Natural killer cell (primary cell): Measurements from ENCODE around the gene CALU. TPM values are rescaled to one million over a fixed set of nuclear protein-coding genes. Genes with fewer than 3 reads are reported as not detected.

Experiments used
- ATAC-seq, 3 donors: fragments of 150-1000 bp in 2 of 3; fragments of 200-7000 bp in 1 of 3; cut with Tn5 transposase; 1 replicate in 1 of 3; 2 replicates in 2 of 3; pipeline ENCODE4 v1.10.0; 2021; ENCODE audit warnings: mild to moderate bottlenecking in 2 of 3, moderate library complexity in 2 of 3
- DNase-seq, 2 donors: peaks; one replicate each; pipeline versions ENCODE4 v3.0.0 to v3.0.0-alpha.2; 2013 to 2021; ENCODE audit warnings: mixed read lengths in 1 of 2
- H3K27ac ChIP-seq: one replicate; pipeline ENCODE4 v1.5.1; 2013; ENCODE audit warnings: mild to moderate bottlenecking, low read length
- H3K27me3 ChIP-seq: one replicate; pipeline ENCODE4 v1.6.1; 2013; ENCODE audit warnings: low read length; ENCODE audit not compliant: control insufficient read depth, insufficient read depth
- H3K36me3 ChIP-seq: one replicate; pipeline ENCODE4 v1.6.1; 2013; ENCODE audit warnings: low read length; ENCODE audit not compliant: control insufficient read depth, insufficient read depth
- H3K4me1 ChIP-seq: one replicate; pipeline ENCODE4 v1.6.1; 2013; ENCODE audit warnings: low read length; ENCODE audit not compliant: control insufficient read depth, insufficient read depth
- H3K4me3 ChIP-seq: one replicate; pipeline ENCODE4 v1.5.1; 2013; ENCODE audit warnings: low read length
- H3K9me3 ChIP-seq: one replicate; pipeline ENCODE4 v1.6.1; 2013; ENCODE audit warnings: low read length; ENCODE audit not compliant: control insufficient read depth, insufficient read depth
- H3K27ac Mint-ChIP-seq, 2 donors: one replicate each; pipeline ENCODE4 v1.8.0; 2022; ENCODE audit warnings: mild to moderate bottlenecking in 2 of 2, mixed read lengths in 2 of 2, moderate library complexity in 1 of 2
- H3K27me3 Mint-ChIP-seq, 2 donors: one replicate each; pipeline ENCODE4 v1.8.0; 2022; ENCODE audit warnings: low read depth in 2 of 2, mixed read lengths in 2 of 2
- H3K36me3 Mint-ChIP-seq: one replicate; pipeline ENCODE4 v1.8.0; 2022; ENCODE audit warnings: mixed read lengths
- H3K4me1 Mint-ChIP-seq, 2 donors: one replicate each; pipeline ENCODE4 v1.8.0; 2022; ENCODE audit warnings: mixed read lengths in 2 of 2
- H3K4me3 Mint-ChIP-seq: one replicate; pipeline ENCODE4 v1.8.0; 2022; ENCODE audit warnings: mild to moderate bottlenecking, moderate library complexity, mixed read lengths
- H3K9me3 Mint-ChIP-seq, 2 donors: one replicate each; pipeline ENCODE4 v1.8.0; 2022; ENCODE audit warnings: mixed read lengths in 2 of 2
- WGBS: methylation state at CpG from one replicate; pipeline ENCODE4 v1.1.7; 2013; ENCODE audit warnings: missing lambda C conversion rate; ENCODE audit not compliant: insufficient coverage; 5-methylcytosine and 5-hydroxymethylcytosine counted together
- intact Hi-C: fragments of 100-400 bp; cut with micrococcal nuclease; formaldehyde crosslinking; loops from one replicate; pipeline ENCODE4 v1.14.2; 2022
- total RNA-seq, 4 donors: library from RNA; stranded (reverse); fragments of 120-200 nt in 1 of 4; gene quantifications; one replicate each; pipeline versions ENCODE4 v1.2.3 to v1.2.4, GENCODE V29; 2013 to 2022
- TF ChIP-seq, protein P1 (sequence below): fragments of 200-600 bp; IDR thresholded peaks from one replicate; pipeline ENCODE4 v1.8.0; 2022; ENCODE audit warnings: antibody characterized with exemption

Gene CALU
- total RNA-seq, 3 donors from 2014 or later (not counting 1 experiment from before 2014, with no cell fraction given): 25.9 to 31.7 (median 27.6) TPM

- Mint-ChIP-seq H3K9me3 (no peaks in the 10 kb centered on the region), H3K27me3 (peaks cover 0 to 3% of the 10 kb centered on the region in 2 donors), H3K4me1 (no peaks in the 10 kb centered on the region), H3K36me3 (no peaks in the 10 kb centered on the region), H3K27ac (no peak overlapping the region), H3K4me3 (no peak overlapping the region)
- 92% methylated on average over 6 of the region's 6 CpGs for WGBS
- Histone ChIP-seq H3K9me3 (no peaks in the 10 kb centered on the region), H3K36me3 (no peaks in the 10 kb centered on the region), H3K27me3 (no peaks in the 10 kb centered on the region), H3K4me1 (no peaks in the 10 kb centered on the region), H3K4me3 (no peak overlapping the region), H3K27ac (no peak overlapping the region)
- TF ChIP-seq, protein P1, sequence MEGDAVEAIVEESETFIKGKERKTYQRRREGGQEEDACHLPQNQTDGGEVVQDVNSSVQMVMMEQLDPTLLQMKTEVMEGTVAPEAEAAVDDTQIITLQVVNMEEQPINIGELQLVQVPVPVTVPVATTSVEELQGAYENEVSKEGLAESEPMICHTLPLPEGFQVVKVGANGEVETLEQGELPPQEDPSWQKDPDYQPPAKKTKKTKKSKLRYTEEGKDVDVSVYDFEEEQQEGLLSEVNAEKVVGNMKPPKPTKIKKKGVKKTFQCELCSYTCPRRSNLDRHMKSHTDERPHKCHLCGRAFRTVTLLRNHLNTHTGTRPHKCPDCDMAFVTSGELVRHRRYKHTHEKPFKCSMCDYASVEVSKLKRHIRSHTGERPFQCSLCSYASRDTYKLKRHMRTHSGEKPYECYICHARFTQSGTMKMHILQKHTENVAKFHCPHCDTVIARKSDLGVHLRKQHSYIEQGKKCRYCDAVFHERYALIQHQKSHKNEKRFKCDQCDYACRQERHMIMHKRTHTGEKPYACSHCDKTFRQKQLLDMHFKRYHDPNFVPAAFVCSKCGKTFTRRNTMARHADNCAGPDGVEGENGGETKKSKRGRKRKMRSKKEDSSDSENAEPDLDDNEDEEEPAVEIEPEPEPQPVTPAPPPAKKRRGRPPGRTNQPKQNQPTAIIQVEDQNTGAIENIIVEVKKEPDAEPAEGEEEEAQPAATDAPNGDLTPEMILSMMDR: no peak
- intact Hi-C loops: no loop called here
- DNase-seq: no peak
- ATAC-seq: no peak
Measured at GRCh38 chr7:128814499-128814898, 75.3 kb downstream of the CALU start.

GRCh38 chr7:128815289-128815942, 76.3 kb downstream of the CALU start:
- ATAC-seq (no peak), DNase-seq (no peak)
- Histone ChIP-seq H3K27ac (no peak overlapping the region), H3K36me3 (no peaks in the 10 kb centered on the region), H3K4me3 (no peak overlapping the region), H3K9me3 (no peaks in the 10 kb centered on the region), H3K4me1 (no peaks in the 10 kb centered on the region), H3K27me3 (no peaks in the 10 kb centered on the region)
- peaks cover 0 to 3% of the 10 kb centered on the region in 2 donors for H3K27me3 Mint-ChIP-seq
- intact Hi-C loops: no loop called here
- 93% methylated on average over 5 of the region's 7 CpGs for WGBS
- H3K9me3 Mint-ChIP-seq: no peaks in the 10 kb centered on the region
- H3K36me3 Mint-ChIP-seq: no peaks in the 10 kb centered on the region
- no peaks in the 10 kb centered on the region for H3K4me1 Mint-ChIP-seq
- H3K27ac Mint-ChIP-seq: no peak overlapping the region
- H3K4me3 Mint-ChIP-seq: no peak overlapping the region
- TF ChIP-seq, protein P1: no peak

DNA sequence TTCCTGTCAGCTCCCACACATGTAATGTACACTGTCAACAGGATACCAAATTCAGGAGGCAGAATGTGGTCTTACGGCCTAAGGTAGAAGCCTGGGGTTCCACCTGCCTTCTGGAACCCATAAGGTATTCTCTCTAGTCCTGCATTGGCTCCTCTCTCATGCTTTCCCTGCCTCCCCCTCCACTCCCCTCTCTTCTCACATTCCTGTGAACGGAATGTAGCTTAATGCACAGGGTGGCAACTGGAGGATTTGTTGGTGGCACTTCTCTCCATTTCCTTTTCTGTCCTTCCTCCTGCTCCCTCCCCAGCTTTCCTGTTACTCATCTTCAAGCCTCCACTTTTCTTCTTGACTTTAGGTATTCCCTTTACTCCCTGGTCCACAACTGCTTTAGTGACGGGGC, 79.5 kb downstream of the CALU start:
- Histone ChIP-seq H3K36me3 (no peaks in the 10 kb centered on the region), H3K9me3 (no peaks in the 10 kb centered on the region), H3K4me1 (no peaks in the 10 kb centered on the region), H3K4me3 (no peak overlapping the region), H3K27me3 (no peaks in the 10 kb centered on the region), H3K27ac (no peak overlapping the region)
- ATAC-seq (no peak), DNase-seq (no peak)
- Mint-ChIP-seq H3K36me3 (no peaks in the 10 kb centered on the region), H3K27me3 (peaks cover 0 to 3% of the 10 kb centered on the region in 2 donors), H3K9me3 (no peaks in the 10 kb centered on the region), H3K27ac (no peak overlapping the region), H3K4me3 (no peak overlapping the region), H3K4me1 (no peaks in the 10 kb centered on the region)
- 95% methylated on average over 3 of the region's 3 CpGs for WGBS
- intact Hi-C loops: no loop called here
- TF ChIP-seq, protein P1: no peak

Other genes with a start within 250 kb of the CALU start
- gene GARIN1A, start 67.1 kb upstream of the CALU start, total RNA-seq: 1 to 10 TPM; 1.1 to 2.5 (median 1.1) TPM
- not detected for gene OPN1SW, start 36.4 kb downstream of the CALU start, total RNA-seq
- gene CCDC136, start 52.6 kb downstream of the CALU start, total RNA-seq: 10 to 100 TPM; 10.9 to 17.5 (median 13.2) TPM
- gene FLNC, start 91.0 kb downstream of the CALU start, total RNA-seq: under 1 TPM in 2 of 3 donors, not detected in 1; 0.05 to 0.25 TPM
- 10 to 100 TPM; 82.9 to 98.0 (median 94.3) TPM for gene ATP6V1F, start 123.5 kb downstream of the CALU start, total RNA-seq
- under 1 TPM in 2 of 3 donors, not detected in 1; 0.49 to 0.95 TPM for gene KCP, start 171.3 kb downstream of the CALU start, total RNA-seq
- 10 to 100 TPM; 13.0 to 20.2 (median 19.5) TPM for gene IRF5, start 198.6 kb downstream of the CALU start, total RNA-seq